Fibroblast of peridontal ligament (primary cell): Measurements from ENCODE around the gene NRIP2.

Experiments used
- DNase-seq: peaks from one replicate; pipeline ENCODE4 v3.0.0-alpha.2; 2010; ENCODE audit errors: extremely low read depth

Gene NRIP2

GRCh38 chr12:2775431-2775830, 59.4 kb downstream of the NRIP2 start:
- DNase-seq = no peak
